Panc1 (cell line): Measurements from ENCODE around the gene RAMP2.

Experiments
- POLR2AphosphoS5 ChIP-seq: IDR thresholded peaks from 2 replicates; pipeline ENCODE4 v1.6.1; 2012; ENCODE audit warnings: mild to moderate bottlenecking, low read depth, low read length, moderate library complexity
- SIN3A ChIP-seq: IDR thresholded peaks from 2 replicates; pipeline ENCODE4 v1.6.1; 2012; ENCODE audit warnings: low read depth, mild to moderate bottlenecking, low read length, moderate library complexity, borderline replicate concordance; ENCODE audit not compliant: insufficient read depth
- TF ChIP-seq, protein P1 (sequence below): fragments of 450-650 bp; IDR thresholded peaks from 2 replicates; pipeline ENCODE4 v1.5.1; 2017; ENCODE audit warnings: mild to moderate bottlenecking
- TF ChIP-seq, protein P2 (sequence below), 2 experiments: IDR thresholded peaks; 2 replicates each; pipeline ENCODE4 v1.6.1; 2011 to 2012; ENCODE audit warnings: low read depth in 2 of 2, control low read depth in 1 of 2, low read length in 1 of 2, mild to moderate bottlenecking in 1 of 2, moderate library complexity in 1 of 2; ENCODE audit not compliant: insufficient read depth in 1 of 2

DNA sequence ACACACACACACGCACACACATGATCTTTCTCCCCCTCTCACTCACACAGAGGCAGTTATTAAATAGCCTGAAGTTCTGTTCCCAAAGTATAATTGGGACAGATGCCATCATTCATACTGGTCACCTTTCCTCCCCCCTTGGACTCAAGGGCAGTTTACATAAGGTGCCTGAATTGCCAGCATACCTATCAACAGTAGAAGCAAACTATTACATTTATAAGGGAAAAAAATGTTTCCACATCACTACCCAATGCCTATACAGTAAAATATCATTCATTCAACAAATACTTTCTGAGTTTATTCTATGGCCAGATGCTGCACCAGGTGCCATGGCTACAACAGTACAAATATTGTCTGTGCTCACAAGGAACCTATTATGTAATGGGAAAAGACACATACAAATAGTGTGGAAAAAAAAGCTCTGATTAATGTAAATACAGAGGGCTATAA is 43.9 kb downstream of the RAMP2 start:
- TF ChIP-seq, protein P1, sequence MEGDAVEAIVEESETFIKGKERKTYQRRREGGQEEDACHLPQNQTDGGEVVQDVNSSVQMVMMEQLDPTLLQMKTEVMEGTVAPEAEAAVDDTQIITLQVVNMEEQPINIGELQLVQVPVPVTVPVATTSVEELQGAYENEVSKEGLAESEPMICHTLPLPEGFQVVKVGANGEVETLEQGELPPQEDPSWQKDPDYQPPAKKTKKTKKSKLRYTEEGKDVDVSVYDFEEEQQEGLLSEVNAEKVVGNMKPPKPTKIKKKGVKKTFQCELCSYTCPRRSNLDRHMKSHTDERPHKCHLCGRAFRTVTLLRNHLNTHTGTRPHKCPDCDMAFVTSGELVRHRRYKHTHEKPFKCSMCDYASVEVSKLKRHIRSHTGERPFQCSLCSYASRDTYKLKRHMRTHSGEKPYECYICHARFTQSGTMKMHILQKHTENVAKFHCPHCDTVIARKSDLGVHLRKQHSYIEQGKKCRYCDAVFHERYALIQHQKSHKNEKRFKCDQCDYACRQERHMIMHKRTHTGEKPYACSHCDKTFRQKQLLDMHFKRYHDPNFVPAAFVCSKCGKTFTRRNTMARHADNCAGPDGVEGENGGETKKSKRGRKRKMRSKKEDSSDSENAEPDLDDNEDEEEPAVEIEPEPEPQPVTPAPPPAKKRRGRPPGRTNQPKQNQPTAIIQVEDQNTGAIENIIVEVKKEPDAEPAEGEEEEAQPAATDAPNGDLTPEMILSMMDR: no peak
- TF ChIP-seq POLR2AphosphoS5 (no peak), SIN3A (no peak)
- TF ChIP-seq, protein P2, sequence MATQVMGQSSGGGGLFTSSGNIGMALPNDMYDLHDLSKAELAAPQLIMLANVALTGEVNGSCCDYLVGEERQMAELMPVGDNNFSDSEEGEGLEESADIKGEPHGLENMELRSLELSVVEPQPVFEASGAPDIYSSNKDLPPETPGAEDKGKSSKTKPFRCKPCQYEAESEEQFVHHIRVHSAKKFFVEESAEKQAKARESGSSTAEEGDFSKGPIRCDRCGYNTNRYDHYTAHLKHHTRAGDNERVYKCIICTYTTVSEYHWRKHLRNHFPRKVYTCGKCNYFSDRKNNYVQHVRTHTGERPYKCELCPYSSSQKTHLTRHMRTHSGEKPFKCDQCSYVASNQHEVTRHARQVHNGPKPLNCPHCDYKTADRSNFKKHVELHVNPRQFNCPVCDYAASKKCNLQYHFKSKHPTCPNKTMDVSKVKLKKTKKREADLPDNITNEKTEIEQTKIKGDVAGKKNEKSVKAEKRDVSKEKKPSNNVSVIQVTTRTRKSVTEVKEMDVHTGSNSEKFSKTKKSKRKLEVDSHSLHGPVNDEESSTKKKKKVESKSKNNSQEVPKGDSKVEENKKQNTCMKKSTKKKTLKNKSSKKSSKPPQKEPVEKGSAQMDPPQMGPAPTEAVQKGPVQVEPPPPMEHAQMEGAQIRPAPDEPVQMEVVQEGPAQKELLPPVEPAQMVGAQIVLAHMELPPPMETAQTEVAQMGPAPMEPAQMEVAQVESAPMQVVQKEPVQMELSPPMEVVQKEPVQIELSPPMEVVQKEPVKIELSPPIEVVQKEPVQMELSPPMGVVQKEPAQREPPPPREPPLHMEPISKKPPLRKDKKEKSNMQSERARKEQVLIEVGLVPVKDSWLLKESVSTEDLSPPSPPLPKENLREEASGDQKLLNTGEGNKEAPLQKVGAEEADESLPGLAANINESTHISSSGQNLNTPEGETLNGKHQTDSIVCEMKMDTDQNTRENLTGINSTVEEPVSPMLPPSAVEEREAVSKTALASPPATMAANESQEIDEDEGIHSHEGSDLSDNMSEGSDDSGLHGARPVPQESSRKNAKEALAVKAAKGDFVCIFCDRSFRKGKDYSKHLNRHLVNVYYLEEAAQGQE (IDR thresholded peaks at IDR 0.05; ENCODE audit: insufficient read depth in 1 of 2, low read depth in 2 of 2, low read length in 1 of 2): no peak
